H9 (cell line): Measurements from ENCODE around the gene TM4SF5. TPM values are rescaled to one million over a fixed set of nuclear protein-coding genes. Genes with fewer than 3 reads are reported as not detected.

ENCODE experiments used
- DNase-seq: peaks from one replicate; pipeline ENCODE4 v3.0.0-alpha.2; 2017
- H2AFZ ChIP-seq: one replicate; pipeline ENCODE4 v1.6.1; 2013; ENCODE audit warnings: mild to moderate bottlenecking, low read length, control low read depth, moderate library complexity
- H2AK5ac ChIP-seq: 2 replicates; pipeline ENCODE4 v1.6.1; 2013; ENCODE audit warnings: low read length, control low read depth, mixed read lengths; ENCODE audit not compliant: insufficient read length
- H2BK120ac ChIP-seq: one replicate; pipeline ENCODE4 v1.6.1; 2013; ENCODE audit warnings: low read depth, mild to moderate bottlenecking, low read length, control low read depth, inconsistent platforms; ENCODE audit not compliant: poor library complexity, severe bottlenecking
- H2BK12ac ChIP-seq: 2 replicates; pipeline ENCODE4 v1.6.1; 2013; ENCODE audit warnings: low read length, control low read depth, mixed read lengths, low read depth; ENCODE audit not compliant: insufficient read length
- H2BK15ac ChIP-seq: 2 replicates; pipeline ENCODE4 v1.6.1; 2013; ENCODE audit warnings: low read depth, low read length, control low read depth
- H2BK20ac ChIP-seq: one replicate; pipeline ENCODE4 v1.6.1; 2013; ENCODE audit warnings: low read depth, mild to moderate bottlenecking, low read length, control low read depth, inconsistent platforms; ENCODE audit not compliant: poor library complexity, severe bottlenecking
- H2BK5ac ChIP-seq: 2 replicates; pipeline ENCODE4 v1.6.1; 2013; ENCODE audit warnings: low read length, control low read depth, mixed read lengths; ENCODE audit not compliant: insufficient read length
- H3K14ac ChIP-seq: 2 replicates; pipeline ENCODE4 v1.6.1; 2013; ENCODE audit warnings: low read length, control low read depth; ENCODE audit not compliant: insufficient read depth
- H3K18ac ChIP-seq: 2 replicates; pipeline ENCODE4 v1.6.1; 2013; ENCODE audit warnings: low read depth, mild to moderate bottlenecking, mixed read lengths, low read length, control low read depth; ENCODE audit not compliant: insufficient read length
- H3K23ac ChIP-seq: 2 replicates; pipeline ENCODE4 v1.6.1; 2013; ENCODE audit warnings: low read length, control low read depth, mixed read lengths, low read depth; ENCODE audit not compliant: insufficient read length
- H3K23me2 ChIP-seq: 2 replicates; pipeline ENCODE4 v1.6.1; 2013; ENCODE audit warnings: low read depth, mild to moderate bottlenecking, mixed read lengths, low read length, control low read depth; ENCODE audit not compliant: insufficient read length, poor library complexity, severe bottlenecking
- H3K27ac ChIP-seq: 2 replicates; pipeline ENCODE4 v1.5.1; 2013; ENCODE audit warnings: low read length, control low read depth, mixed read lengths, low read depth; ENCODE audit not compliant: insufficient read length
- H3K27me3 ChIP-seq: 2 replicates; pipeline ENCODE4 v1.6.1; 2013; ENCODE audit warnings: low read length, control low read depth, inconsistent platforms; ENCODE audit not compliant: insufficient read depth
- H3K4ac ChIP-seq: 2 replicates; pipeline ENCODE4 v1.6.1; 2013; ENCODE audit warnings: low read depth, mild to moderate bottlenecking, control low read depth, inconsistent platforms, low read length, moderate library complexity
- H3K4me1 ChIP-seq: 2 replicates; pipeline ENCODE4 v1.6.1; 2013; ENCODE audit warnings: low read length, control low read depth, inconsistent platforms; ENCODE audit not compliant: insufficient read depth
- H3K4me2 ChIP-seq: 2 replicates; pipeline ENCODE4 v1.6.1; 2013; ENCODE audit warnings: low read length, control low read depth, mixed read lengths; ENCODE audit not compliant: insufficient read length, insufficient read depth
- H3K56ac ChIP-seq: 2 replicates; pipeline ENCODE4 v1.6.1; 2013; ENCODE audit warnings: low read depth, mild to moderate bottlenecking, mixed read lengths, low read length, control low read depth; ENCODE audit not compliant: insufficient read length
- H3K79me1 ChIP-seq: 2 replicates; pipeline ENCODE4 v1.6.1; 2013; ENCODE audit warnings: low read depth, mild to moderate bottlenecking, moderate library complexity, low read length, control low read depth, inconsistent platforms; ENCODE audit not compliant: insufficient read depth, poor library complexity, severe bottlenecking
- H3K79me2 ChIP-seq: 2 replicates; pipeline ENCODE4 v1.6.1; 2013; ENCODE audit warnings: low read length, control low read depth, inconsistent platforms; ENCODE audit not compliant: insufficient read depth
- H3K9ac ChIP-seq: 2 replicates; pipeline ENCODE4 v1.6.1; 2013; ENCODE audit warnings: low read length, control low read depth, mixed read lengths; ENCODE audit not compliant: insufficient read length; ENCODE audit errors: extremely low read depth
- H3K9me3 ChIP-seq: one replicate; pipeline ENCODE4 v1.6.1; 2013; ENCODE audit warnings: low read depth, low read length, inconsistent platforms; ENCODE audit not compliant: control insufficient read depth
- H3T11ph ChIP-seq: one replicate; pipeline ENCODE4 v1.6.1; 2013; ENCODE audit warnings: mild to moderate bottlenecking, low read length, control low read depth, inconsistent platforms
- H4K20me1 ChIP-seq: one replicate; pipeline ENCODE4 v1.6.1; 2013; ENCODE audit not compliant: control insufficient read depth, insufficient read length, insufficient read depth
- H4K5ac ChIP-seq: 2 replicates; pipeline ENCODE4 v1.6.1; 2013; ENCODE audit warnings: low read depth, mild to moderate bottlenecking, mixed read lengths, low read length, control low read depth; ENCODE audit not compliant: insufficient read length
- H4K8ac ChIP-seq: replicated peaks from 2 replicates; pipeline ENCODE4 v1.6.1; 2013; ENCODE audit warnings: low read length, control low read depth, mixed read lengths, low read depth; ENCODE audit not compliant: insufficient read length
- H4K91ac ChIP-seq: 2 replicates; pipeline ENCODE4 v1.6.1; 2013; ENCODE audit warnings: low read depth, mild to moderate bottlenecking, moderate library complexity, mixed read lengths, low read length, control low read depth; ENCODE audit not compliant: insufficient read length
- H3K27ac Mint-ChIP-seq, 3 experiments: 2 replicates in 2 of 3; 3 replicates in 1 of 3; pipeline ENCODE4 v1.8.0; 2020 to 2021; ENCODE audit warnings: mixed read lengths in 3 of 3, mild to moderate bottlenecking in 1 of 3, moderate library complexity in 1 of 3
- H3K27me3 Mint-ChIP-seq: 2 replicates; pipeline ENCODE4 v1.8.0; 2021; ENCODE audit warnings: low read depth, mild to moderate bottlenecking, moderate library complexity, mixed read lengths
- H3K36me3 Mint-ChIP-seq, 3 experiments: 2 replicates in 2 of 3; 3 replicates in 1 of 3; pipeline ENCODE4 v1.8.0; 2020 to 2021; ENCODE audit warnings: low read depth in 3 of 3, mixed read lengths in 3 of 3; ENCODE audit not compliant: insufficient read depth in 1 of 3
- H3K4me1 Mint-ChIP-seq, 2 experiments: 2 replicates each; pipeline ENCODE4 v1.8.0; 2020; ENCODE audit warnings: mixed read lengths in 2 of 2
- H3K4me3 Mint-ChIP-seq, 2 experiments: 2 replicates in 1 of 2; 3 replicates in 1 of 2; pipeline ENCODE4 v1.8.0; 2020 to 2021; ENCODE audit warnings: mild to moderate bottlenecking in 2 of 2, mixed read lengths in 2 of 2, moderate library complexity in 1 of 2
- H3K9me3 Mint-ChIP-seq, 2 experiments: 2 replicates in 1 of 2; 3 replicates in 1 of 2; pipeline ENCODE4 v1.8.0; 2020; ENCODE audit warnings: mild to moderate bottlenecking in 2 of 2, mixed read lengths in 2 of 2, moderate library complexity in 1 of 2
- CTCF ChIP-seq: fragments of 200-600 bp; sonication (generic); conservative IDR thresholded peaks from 3 replicates; pipeline ENCODE4 v1.8.0; 2021; ENCODE audit warnings: antibody characterized with exemption, mild to moderate bottlenecking
- WGBS: extraction: QIAGEN DNeasy Blood & Tissue Kit; methylation state at CpG from one replicate; pipeline ENCODE4 v1.1.7; 2013; ENCODE audit warnings: missing lambda C conversion rate, low lambda C conversion rate, mixed read lengths; ENCODE audit not compliant: insufficient read length; ENCODE audit errors: extremely low coverage; 5-methylcytosine and 5-hydroxymethylcytosine counted together
- total RNA-seq: library from RNA; stranded (reverse); gene quantifications from 2 replicates; pipeline ENCODE4 v1.2.1, GENCODE V29; 2021

The TM4SF5 gene
- total RNA-seq, 1 experiment from 2014 or later: not detected

GRCh38 chr17:4772235-4772613, 538 bp downstream of the TM4SF5 start:
- Histone ChIP-seq H2BK12ac (no peak overlapping the region), H2BK15ac (no peak overlapping the region), H3K23me2 (no peaks in the 10 kb centered on the region), H3K27ac (no peak overlapping the region), H3K4ac (no peak overlapping the region), H4K8ac (no peak overlapping the region), H3K27me3 (no peaks in the 10 kb centered on the region), H2BK5ac (no peak overlapping the region), H3K4me1 (no peaks in the 10 kb centered on the region), H2BK20ac (no peak overlapping the region), H2AFZ (no peak overlapping the region), H3K4me2 (no peak overlapping the region), H4K20me1 (no peaks in the 10 kb centered on the region), H2AK5ac (no peak overlapping the region), H3T11ph (no peak overlapping the region), H3K79me2 (no peaks in the 10 kb centered on the region), H3K9me3 (no peaks in the 10 kb centered on the region), H3K56ac (no peak overlapping the region), H4K5ac (no peak overlapping the region), H3K79me1 (no peaks in the 10 kb centered on the region), H4K91ac (no peak overlapping the region), H2BK120ac (no peak overlapping the region), H3K23ac (no peak overlapping the region), H3K18ac (no peak overlapping the region), H3K14ac (peak overlapping the region; percentile 59; the same call in 1 of the 2 replicates), H3K9ac (no peak overlapping the region)
- no peak for TF ChIP-seq CTCF
- Mint-ChIP-seq H3K4me3 (no peak overlapping the region), H3K27me3 (peaks cover 27% of the 10 kb centered on the region), H3K4me1 (no peaks in the 10 kb centered on the region), H3K27ac (peak overlapping the region in 1 of 3 experiments; percentile 44; a peak in 1 of 7 replicates), H3K9me3 (no peaks in the 10 kb centered on the region), H3K36me3 (no peaks in the 10 kb centered on the region)
- no CpG with 5 or more reads among the region's 10 CpGs for WGBS
- DNase-seq: no peak
